Measurements from ENCODE around the gene SOCS1.
"Not testable (repeated sequence)": the region's sequence is repeated elsewhere in the genome, so short reads cannot be mapped to it uniquely, and the experiment has no call there.

The SOCS1 gene

GRCh38 chr16:11224096-11224893 lies 31.7 kb downstream of the SOCS1 start:
- H3K9me3 ChIP-seq (ENCODE audit: insufficient read depth, low read length) = peaks cover 3% of the 10 kb centered on the region
- H3K36me3 ChIP-seq (ENCODE audit: insufficient read depth, insufficient read length, low read length) = no peaks in the 10 kb centered on the region
- no peak overlapping the region for H3K4me3 ChIP-seq (ENCODE audit: insufficient read length, low read depth)
- no peaks in the 10 kb centered on the region for H3K4me1 ChIP-seq (ENCODE audit: insufficient read depth, insufficient read length)
- peaks cover 5% of the 10 kb centered on the region for H3K27me3 ChIP-seq (ENCODE audit: insufficient read depth, insufficient read length)
- DNase-seq (ENCODE audit: low read depth, low spot score) = no peak
- no peak overlapping the region for H3K9ac ChIP-seq (ENCODE audit: insufficient read length, low read depth)
- TF ChIP-seq ZNF274 (IDR thresholded peaks at IDR 0.05; ENCODE audit: low read depth, low read length) (no peak), YY1 (IDR thresholded peaks at IDR 0.05; ENCODE audit: insufficient read depth, insufficient read length) (no peak), SUZ12 (IDR thresholded peaks at IDR 0.05; ENCODE audit: extremely low read depth, insufficient read depth, insufficient read length) (no peak)

GRCh38 chr16:11220507-11220906 lies 35.5 kb downstream of the SOCS1 start:
- peaks cover 29% of the 10 kb centered on the region for H3K9me3 ChIP-seq (ENCODE audit: insufficient read depth, low read length)
- H3K4me3 ChIP-seq (ENCODE audit: insufficient read length, low read depth); H3K9ac ChIP-seq (ENCODE audit: insufficient read length, low read depth); H3K4me1 ChIP-seq (ENCODE audit: insufficient read depth, insufficient read length); H3K27me3 ChIP-seq (ENCODE audit: insufficient read depth, insufficient read length); DNase-seq (ENCODE audit: low read depth, low spot score); H3K36me3 ChIP-seq (ENCODE audit: insufficient read depth, insufficient read length, low read length): not testable (repeated sequence)

GRCh38 chr16:11219178-11219577 lies 36.8 kb downstream of the SOCS1 start:
- DNase-seq (ENCODE audit: low read depth, low spot score) = no peak
- H3K4me1 ChIP-seq (ENCODE audit: insufficient read depth, insufficient read length) = no peaks in the 10 kb centered on the region
- H3K4me3 ChIP-seq (ENCODE audit: insufficient read length, low read depth) = no peak overlapping the region
- TF ChIP-seq SUZ12 (IDR thresholded peaks at IDR 0.05; ENCODE audit: extremely low read depth, insufficient read depth, insufficient read length) (no peak), ZNF274 (IDR thresholded peaks at IDR 0.05; ENCODE audit: low read depth, low read length) (no peak), YY1 (IDR thresholded peaks at IDR 0.05; ENCODE audit: insufficient read depth, insufficient read length) (no peak)
- no peak overlapping the region for H3K9ac ChIP-seq (ENCODE audit: insufficient read length, low read depth)
- no peaks in the 10 kb centered on the region for H3K27me3 ChIP-seq (ENCODE audit: insufficient read depth, insufficient read length)
- H3K36me3 ChIP-seq (ENCODE audit: insufficient read depth, insufficient read length, low read length) = no peaks in the 10 kb centered on the region
- peaks cover 29% of the 10 kb centered on the region for H3K9me3 ChIP-seq (ENCODE audit: insufficient read depth, low read length)

- H3K9me3 ChIP-seq (ENCODE audit: insufficient read depth, low read length) = peaks cover 29% of the 10 kb centered on the region
- H3K27me3 ChIP-seq (ENCODE audit: insufficient read depth, insufficient read length) = no peaks in the 10 kb centered on the region
- no peak for DNase-seq (ENCODE audit: low read depth, low spot score)
- no peak overlapping the region for H3K9ac ChIP-seq (ENCODE audit: insufficient read length, low read depth)
- H3K4me1 ChIP-seq (ENCODE audit: insufficient read depth, insufficient read length) = no peaks in the 10 kb centered on the region
- H3K36me3 ChIP-seq (ENCODE audit: insufficient read depth, insufficient read length, low read length) = no peaks in the 10 kb centered on the region
- no peak for TF ChIP-seq SUZ12 (IDR thresholded peaks at IDR 0.05; ENCODE audit: extremely low read depth, insufficient read depth, insufficient read length)
- no peak for TF ChIP-seq YY1 (IDR thresholded peaks at IDR 0.05; ENCODE audit: insufficient read depth, insufficient read length)
- TF ChIP-seq ZNF274 (IDR thresholded peaks at IDR 0.05; ENCODE audit: low read depth, low read length) = no peak
- no peak overlapping the region for H3K4me3 ChIP-seq (ENCODE audit: insufficient read length, low read depth)
These were observed 37.4 kb downstream of the SOCS1 start for GRCh38 chr16:11218604-11218962.

- H3K36me3 ChIP-seq (ENCODE audit: insufficient read depth, insufficient read length, low read length) = no peaks in the 10 kb centered on the region
- H3K27me3 ChIP-seq (ENCODE audit: insufficient read depth, insufficient read length) = no peaks in the 10 kb centered on the region
- H3K9me3 ChIP-seq (ENCODE audit: insufficient read depth, low read length) = peaks cover 29% of the 10 kb centered on the region
- H3K4me1 ChIP-seq (ENCODE audit: insufficient read depth, insufficient read length) = peaks cover 2% of the 10 kb centered on the region
- no peak for DNase-seq (ENCODE audit: low read depth, low spot score)
- H3K4me3 ChIP-seq (ENCODE audit: insufficient read length, low read depth) = no peak overlapping the region
- no peak for TF ChIP-seq SUZ12 (IDR thresholded peaks at IDR 0.05; ENCODE audit: extremely low read depth, insufficient read depth, insufficient read length)
- no peak for TF ChIP-seq YY1 (IDR thresholded peaks at IDR 0.05; ENCODE audit: insufficient read depth, insufficient read length)
- H3K9ac ChIP-seq (ENCODE audit: insufficient read length, low read depth) = no peak overlapping the region
These were observed 38.1 kb downstream of the SOCS1 start for GRCh38 chr16:11217651-11218603.

- TF ChIP-seq YY1 (IDR thresholded peaks at IDR 0.05; ENCODE audit: insufficient read depth, insufficient read length) = no peak
- no peak for TF ChIP-seq ZNF274 (IDR thresholded peaks at IDR 0.05; ENCODE audit: low read depth, low read length)
- no peak for TF ChIP-seq SUZ12 (IDR thresholded peaks at IDR 0.05; ENCODE audit: extremely low read depth, insufficient read depth, insufficient read length)
- no peak overlapping the region for H3K9ac ChIP-seq (ENCODE audit: insufficient read length, low read depth)
- H3K27me3 ChIP-seq (ENCODE audit: insufficient read depth, insufficient read length) = no peaks in the 10 kb centered on the region
- H3K4me3 ChIP-seq (ENCODE audit: insufficient read length, low read depth) = no peak overlapping the region
- peaks cover 29% of the 10 kb centered on the region for H3K9me3 ChIP-seq (ENCODE audit: insufficient read depth, low read length)
- no peak for DNase-seq (ENCODE audit: low read depth, low spot score)
- H3K4me1 ChIP-seq (ENCODE audit: insufficient read depth, insufficient read length) = peaks cover 2% of the 10 kb centered on the region
- H3K36me3 ChIP-seq (ENCODE audit: insufficient read depth, insufficient read length, low read length) = no peaks in the 10 kb centered on the region
These were observed 40.0 kb downstream of the SOCS1 start for GRCh38 chr16:11215935-11216556.

- no peak overlapping the region for H3K4me3 ChIP-seq (ENCODE audit: insufficient read length, low read depth)
- DNase-seq (ENCODE audit: low read depth, low spot score) = no peak
- no peak for TF ChIP-seq YY1 (IDR thresholded peaks at IDR 0.05; ENCODE audit: insufficient read depth, insufficient read length)
- no peak for TF ChIP-seq ZNF274 (IDR thresholded peaks at IDR 0.05; ENCODE audit: low read depth, low read length)
- no peak for TF ChIP-seq SUZ12 (IDR thresholded peaks at IDR 0.05; ENCODE audit: extremely low read depth, insufficient read depth, insufficient read length)
- peaks cover 22% of the 10 kb centered on the region for H3K9me3 ChIP-seq (ENCODE audit: insufficient read depth, low read length)
- no peaks in the 10 kb centered on the region for H3K36me3 ChIP-seq (ENCODE audit: insufficient read depth, insufficient read length, low read length)
- no peak overlapping the region for H3K9ac ChIP-seq (ENCODE audit: insufficient read length, low read depth)
- no peaks in the 10 kb centered on the region for H3K27me3 ChIP-seq (ENCODE audit: insufficient read depth, insufficient read length)
- H3K4me1 ChIP-seq (ENCODE audit: insufficient read depth, insufficient read length) = peaks cover 2% of the 10 kb centered on the region
These were observed 42.2 kb downstream of the SOCS1 start for GRCh38 chr16:11213799-11214198.
